ENCODE data around the gene TENM3.

Gene TENM3

DNA sequence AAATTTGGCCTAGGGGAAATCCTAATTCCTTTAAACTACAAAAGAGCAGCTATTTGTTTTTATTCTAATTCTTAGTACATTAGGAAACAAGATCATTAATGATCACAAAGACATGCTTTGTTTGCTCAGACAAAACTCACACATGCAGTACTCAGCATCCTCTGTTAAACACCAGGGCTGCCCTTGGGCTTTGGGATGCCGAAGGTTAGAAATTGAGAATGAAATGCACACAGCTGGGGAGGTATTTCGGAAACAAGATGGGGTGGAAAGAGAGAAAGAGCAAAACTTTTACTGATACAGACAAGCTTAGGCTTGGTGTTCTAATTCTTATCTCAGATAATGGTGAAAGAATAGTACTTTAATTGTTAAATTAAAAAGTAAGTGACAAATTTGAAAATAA lies 451.3 kb downstream of the TENM3 start:
- DNase-seq (ENCODE audit: low spot score): no peak

DNA sequence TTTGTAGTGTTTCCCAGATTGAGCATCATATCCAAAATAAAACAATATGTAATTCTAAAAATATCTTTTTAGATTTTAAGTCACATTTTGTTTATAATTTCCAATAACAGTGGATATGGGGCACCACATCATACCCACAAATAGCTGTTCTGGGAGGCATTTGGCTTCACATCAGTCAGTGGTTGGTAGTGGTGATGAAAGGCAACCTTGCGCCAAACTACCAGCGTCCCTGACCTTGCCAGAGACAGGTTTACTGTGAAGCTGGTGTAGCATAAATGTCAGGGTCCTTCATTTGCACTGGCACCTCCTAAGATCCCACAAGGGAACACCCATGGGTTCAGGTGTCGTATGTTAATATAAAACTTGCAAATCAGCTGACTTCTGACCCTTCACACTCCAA lies 451.8 kb downstream of the TENM3 start:
- no peak for DNase-seq (ENCODE audit: low spot score)

DNA sequence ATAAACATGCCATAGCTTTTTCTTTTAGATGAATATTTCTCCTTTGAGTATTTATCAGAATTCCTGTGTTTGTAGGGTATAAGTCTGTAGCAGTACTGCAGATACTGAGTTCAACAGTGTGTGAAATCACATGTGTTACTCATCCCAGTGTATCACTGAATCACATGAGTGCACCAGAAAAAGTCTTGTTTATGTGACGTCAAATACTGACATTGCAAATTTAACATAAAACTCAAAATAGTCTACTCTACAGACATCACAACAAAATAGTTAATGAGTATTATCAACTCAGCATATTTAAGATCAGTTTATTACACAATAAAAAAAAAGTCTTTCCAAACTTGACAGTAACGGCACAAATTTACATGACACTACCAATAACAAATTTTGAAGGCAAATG lies 452.6 kb downstream of the TENM3 start:
- DNase-seq (ENCODE audit: low spot score): no peak

DNA sequence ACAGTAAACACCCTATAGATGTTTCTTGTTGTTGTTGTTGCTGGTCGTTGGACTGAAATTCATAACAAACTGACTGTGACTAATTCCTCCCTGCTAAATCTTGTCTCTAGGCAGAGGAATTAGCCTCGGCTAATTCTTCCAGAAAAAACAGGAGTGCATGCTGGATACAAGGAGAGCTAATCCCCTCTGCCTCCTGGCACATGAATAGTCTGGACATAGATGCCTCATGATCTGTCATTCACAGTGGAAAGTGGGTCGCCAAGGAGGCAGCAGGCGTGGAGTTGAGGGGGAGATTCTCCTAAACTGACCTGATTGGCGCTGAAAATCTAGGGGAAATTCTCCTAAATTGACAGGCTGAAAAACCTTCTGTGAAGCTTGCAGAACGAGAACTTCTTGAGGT lies 453.9 kb downstream of the TENM3 start:
- DNase-seq (ENCODE audit: low spot score): no peak

DNA sequence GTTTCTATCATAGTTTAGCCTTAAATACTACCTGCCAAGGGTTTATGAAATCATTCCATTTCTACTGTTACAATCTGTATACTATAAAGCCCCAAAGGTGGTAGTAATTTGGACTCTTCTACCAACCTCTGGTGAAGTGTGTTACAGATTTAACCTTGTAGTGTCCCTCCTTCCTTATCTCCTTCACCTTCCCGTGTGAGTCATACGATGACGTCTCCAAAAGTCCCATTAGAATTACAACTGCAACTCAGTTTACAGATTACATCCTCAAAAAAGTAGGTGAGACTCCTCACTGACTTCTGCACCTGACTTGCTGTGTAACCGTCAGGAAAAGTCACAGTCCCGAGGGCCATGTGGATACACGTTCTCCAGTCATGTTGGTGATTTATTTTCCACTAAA lies 455.0 kb downstream of the TENM3 start:
- DNase-seq (ENCODE audit: low spot score): no peak

DNA sequence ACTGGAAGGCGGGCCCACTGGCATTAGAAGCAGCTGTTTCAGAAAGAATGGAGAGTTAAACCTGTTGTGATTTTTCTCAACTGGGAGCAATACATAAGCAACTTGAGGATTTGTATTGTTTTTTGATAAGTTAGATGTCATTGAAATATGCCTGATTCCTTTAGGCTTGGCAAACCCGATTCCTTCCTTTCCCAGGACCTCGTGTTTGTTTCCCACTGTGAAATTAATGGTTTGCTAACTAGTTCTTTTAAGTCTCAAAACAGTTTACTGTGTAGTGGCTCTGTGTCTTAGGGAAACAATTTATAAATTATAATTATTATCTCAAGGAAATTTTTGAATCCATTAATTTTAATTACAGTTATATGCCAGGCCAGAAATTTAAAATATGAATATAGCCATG lies 456.0 kb downstream of the TENM3 start:
- no peak for DNase-seq (ENCODE audit: low spot score)

DNA sequence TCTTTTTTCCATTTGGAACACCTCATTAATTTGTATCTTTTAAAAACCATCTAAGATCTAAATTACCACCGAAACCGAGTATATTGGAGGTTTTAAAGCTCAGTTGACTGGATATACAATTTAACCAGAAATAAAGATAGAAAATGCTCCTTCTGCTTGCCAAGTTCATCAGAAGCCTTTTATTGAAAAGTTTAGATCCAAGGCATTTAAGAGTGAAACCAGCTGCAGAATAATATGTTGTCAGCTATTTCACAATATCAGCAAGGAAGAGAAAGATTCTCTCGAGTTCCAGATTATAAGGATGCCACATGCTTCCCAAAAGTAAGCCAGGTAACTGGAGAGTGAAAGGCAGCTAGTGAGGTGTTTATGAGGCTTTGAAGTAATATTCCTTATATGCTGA lies 456.6 kb downstream of the TENM3 start:
- no peak for DNase-seq (ENCODE audit: low spot score)

DNA sequence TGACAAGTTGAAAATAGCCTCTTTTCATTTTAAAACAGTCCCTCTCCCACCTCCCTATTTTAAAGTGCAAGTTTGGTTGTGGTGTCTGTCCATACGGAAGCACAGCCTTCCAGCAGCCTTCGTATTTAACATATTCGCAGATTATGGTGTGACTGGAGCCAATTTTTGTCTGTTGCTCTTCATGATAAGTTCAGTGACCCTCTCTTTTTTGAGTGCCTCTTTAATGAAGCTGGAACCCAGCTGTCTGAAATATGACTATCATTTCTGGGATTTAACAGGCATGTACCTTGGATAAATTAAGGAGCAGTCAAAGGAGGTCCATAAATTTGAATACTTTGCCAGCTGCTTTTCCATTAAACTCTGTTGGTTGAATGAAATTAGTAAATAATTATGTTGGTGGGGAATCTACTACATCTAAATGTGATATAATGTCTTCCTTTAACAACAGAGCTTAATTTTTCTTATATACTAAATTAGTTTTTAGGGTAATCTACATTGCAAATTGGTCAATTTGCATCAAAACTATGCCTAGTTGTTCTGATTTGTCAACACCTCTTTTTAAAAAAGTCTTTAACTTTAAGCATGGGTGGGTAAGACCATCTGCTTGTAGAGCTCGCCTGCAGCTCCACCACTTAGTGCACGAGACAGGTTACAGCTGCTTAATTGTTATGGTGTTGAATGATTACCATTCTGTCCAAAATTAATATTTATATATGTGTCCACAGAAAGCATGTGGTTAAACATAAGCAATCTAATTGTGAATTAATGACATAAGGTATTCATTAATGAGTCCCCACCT lies 457.4 kb downstream of the TENM3 start:
- no peak for DNase-seq (ENCODE audit: low spot score)

DNA sequence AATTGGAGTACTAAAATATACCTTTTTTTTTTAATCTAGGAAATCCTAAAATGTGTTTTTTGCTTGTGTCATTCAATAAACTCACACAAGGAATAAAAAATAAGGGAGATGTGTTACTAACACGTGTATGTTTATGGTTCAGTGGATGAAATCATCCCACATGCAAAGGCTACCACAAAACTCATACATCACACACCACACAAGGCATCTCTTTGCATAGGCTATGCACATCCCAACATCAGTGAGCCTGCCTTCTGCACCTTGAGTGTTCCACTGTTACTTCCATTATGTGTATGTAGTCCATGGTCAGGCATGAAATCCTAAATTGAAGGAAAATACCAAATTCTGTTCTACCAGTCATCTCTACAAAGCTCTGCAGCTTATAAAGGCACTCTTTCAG lies 460.9 kb downstream of the TENM3 start:
- no peak for DNase-seq (ENCODE audit: low spot score)

DNA sequence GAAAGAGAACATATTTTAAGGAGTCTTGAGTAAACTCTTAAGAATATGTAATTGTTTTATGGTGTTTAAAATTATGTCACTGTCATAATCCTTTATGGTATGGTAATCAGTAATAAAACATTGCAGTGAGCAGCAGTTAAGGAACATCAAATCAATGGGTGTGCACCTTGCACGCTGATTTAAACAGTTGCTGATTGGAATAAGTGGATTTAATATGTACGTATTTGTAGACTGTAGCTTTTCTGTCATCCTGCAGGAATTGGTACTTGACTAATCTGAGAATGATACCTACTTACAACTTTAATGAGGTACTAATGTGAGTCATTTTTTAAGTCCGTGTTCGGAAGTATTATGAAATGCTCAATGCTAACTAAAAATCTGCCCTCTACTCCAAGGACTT lies 461.7 kb downstream of the TENM3 start:
- no peak for DNase-seq (ENCODE audit: low spot score)

DNA sequence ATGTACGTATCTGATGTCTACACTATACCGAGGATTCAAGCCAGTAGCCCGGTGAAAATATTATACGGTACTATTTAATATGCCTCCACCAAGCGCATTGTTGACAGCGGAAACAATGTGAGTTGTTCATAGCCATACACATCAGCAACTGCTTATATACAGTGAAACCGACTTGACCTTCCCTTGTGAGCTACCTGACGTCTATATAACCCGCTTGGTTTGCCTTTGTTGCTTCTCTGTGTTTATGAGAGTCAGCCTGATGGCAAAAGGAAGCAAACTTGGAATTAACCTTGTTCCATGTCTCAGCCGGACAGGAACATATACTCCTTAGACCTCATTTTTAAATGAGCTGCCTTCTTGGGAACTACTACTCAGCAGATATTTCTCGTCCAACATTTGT lies 462.2 kb downstream of the TENM3 start:
- DNase-seq (ENCODE audit: low spot score): no peak

DNA sequence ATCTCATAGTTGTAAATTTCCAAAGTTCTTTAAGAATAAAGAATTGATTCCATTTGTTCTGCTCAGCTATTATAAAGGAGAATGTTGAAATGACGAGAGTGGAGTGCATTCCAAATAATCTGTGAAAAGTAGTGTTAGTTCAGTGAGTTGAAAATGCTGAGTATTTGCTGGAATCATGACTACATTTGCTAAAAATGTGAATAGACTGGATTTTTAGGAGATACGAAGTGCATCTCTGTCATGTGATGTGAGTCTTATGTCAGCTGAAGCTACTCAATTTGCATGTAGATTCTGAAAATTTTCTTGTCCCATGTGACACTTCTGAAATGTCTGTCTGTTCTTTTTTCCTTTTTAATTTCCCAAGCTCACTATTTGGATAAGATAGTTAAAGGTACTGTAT lies 468.0 kb downstream of the TENM3 start:
- no peak for DNase-seq (ENCODE audit: low spot score)

DNA sequence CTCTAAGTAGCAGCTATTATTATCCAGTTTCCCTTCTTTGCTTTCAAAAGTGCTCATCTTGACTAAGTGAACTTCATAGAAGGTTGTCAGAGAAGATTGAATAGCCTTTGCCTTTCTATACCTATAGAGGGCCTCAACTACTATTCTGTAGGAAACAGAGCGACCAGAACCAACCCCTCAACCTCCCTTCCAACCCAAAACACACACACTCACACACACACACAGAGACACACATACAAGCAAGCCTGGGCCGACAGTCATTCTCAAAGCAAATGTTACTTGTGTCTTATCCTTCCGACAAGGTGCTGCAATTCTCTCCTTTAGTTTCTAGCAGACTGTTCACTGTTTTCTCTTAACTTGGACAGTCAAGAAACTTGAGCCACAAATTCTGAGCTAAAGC lies 472.3 kb downstream of the TENM3 start:
- no peak for DNase-seq (ENCODE audit: low spot score)

DNA sequence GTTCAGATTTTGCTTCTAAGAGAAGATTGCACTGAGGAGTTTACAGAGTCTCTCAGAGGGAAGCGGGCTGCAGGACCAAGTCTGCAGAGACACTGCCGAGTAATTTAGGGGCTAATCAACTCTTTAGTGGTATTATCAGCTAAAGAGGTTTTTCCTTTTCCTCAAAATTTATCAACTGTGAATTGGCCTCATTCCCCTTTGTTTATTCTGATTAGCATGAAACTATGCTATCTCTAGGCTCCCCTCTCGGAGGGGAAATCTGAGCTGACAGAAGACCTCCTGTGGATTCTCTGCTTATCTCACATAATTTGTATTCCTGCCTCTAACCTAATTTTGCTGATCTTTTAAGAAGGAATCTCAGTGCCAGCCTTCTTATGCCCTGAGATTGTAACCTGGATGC lies 473.0 kb downstream of the TENM3 start:
- DNase-seq (ENCODE audit: low spot score): no peak

DNA sequence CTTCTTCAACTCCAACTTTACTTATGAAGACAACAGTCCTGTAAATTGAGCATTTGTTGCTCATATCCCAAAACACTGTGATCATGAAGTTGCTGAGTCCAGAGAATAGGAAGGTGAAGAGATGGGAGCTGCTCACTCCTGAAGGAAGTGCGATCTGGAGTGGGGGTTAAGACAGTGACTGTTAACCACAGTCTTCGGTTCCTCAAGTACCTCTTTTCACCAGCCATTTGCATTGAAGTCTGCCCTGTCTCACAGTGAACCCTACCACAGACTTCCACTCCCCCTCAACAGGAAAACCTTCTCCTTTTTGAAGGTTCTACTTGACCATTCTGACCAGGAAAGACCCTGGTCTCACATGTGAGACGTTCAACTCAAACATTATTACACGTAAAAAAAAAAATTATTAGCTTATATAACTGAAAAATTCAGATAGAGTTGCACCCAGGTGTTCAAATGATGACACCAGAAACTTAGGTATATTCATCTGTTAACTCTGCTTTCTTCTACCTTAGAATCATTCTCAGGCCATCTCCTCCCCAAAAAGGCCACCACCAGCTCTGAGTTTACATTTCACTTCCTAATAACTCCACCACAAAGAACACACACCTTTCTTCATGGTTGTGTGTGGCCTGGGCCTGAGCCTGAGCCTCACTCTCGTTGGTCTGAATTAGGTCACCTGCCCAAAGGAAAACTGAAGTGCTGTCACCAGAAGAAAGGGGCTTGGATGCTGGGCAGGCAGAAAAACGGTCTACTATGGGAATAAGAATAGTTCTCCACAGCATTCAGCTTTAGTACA lies 474.8 kb downstream of the TENM3 start:
- DNase-seq (ENCODE audit: low spot score): no peak

DNA sequence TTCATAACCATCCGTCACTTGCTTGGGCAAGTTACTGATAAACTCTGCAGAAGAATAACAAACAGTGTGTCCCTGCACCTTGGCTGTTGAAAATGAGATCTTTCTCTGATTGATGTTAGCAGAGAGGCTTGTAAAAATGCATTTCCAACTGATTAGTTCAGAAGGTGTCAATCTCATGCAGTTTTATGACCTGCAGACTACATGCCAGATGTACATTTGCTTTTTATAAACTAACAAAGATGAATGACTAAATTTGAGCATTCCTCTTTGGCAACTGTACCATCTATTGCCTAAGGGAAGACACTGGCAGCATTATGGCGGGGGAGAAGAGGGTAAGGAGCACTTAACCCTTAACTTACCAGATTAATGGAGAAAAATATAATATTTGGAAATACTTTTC lies 481.2 kb downstream of the TENM3 start:
- DNase-seq (ENCODE audit: low spot score): no peak

DNA sequence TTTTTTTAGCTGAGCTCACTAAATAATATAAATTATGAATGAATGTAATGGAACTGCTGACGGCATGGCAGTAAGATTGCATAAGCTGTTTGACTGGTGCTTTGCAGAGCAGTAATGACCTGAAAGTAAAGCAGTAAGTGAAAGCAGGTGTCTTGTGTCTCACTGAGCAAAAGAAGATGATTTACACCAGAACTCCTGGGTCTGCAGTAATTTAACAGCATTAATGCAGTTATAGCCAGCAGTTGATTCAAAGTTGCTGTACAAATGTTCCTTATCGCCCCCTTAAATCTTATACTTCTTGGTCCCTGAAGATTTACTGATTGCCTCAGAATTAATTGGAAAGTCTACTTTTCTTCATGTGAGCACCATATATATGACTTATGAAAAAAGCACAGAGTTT lies 486.3 kb downstream of the TENM3 start:
- no peak for DNase-seq (ENCODE audit: low spot score)

DNA sequence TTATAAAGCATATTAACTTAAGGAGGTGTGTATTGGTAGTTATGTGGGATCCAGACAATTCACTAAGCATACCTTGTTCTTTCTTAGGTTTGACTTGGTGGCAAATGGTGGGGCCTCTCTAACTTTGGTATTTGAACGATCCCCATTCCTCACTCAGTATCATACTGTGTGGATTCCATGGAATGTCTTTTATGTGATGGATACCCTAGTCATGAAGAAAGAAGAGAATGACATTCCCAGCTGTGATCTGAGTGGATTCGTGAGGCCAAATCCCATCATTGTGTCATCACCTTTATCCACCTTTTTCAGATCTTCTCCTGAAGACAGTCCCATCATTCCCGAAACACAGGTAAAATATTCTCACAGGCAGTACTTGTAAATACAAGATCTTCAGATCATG lies 487.6 kb downstream of the TENM3 start:
- no peak for DNase-seq (ENCODE audit: low spot score)

DNA sequence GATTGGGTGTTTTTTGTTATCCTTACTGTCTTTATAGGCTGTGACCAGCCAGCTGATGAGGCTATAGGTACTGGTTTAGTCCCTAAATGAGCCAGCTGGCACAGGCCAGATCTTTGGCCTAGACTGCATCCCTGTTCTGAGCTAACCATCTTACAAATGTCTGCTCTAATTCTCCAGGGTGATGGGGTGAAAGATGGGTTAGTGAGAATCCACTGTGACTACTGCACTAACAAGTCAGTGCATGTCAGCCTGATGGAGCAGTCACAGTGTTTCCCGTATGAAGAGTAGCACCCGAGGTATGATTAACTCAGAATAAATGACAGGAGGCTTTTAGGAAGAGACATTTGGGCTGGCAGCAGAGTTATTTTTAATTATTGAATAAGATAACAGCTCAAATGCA lies 493.0 kb downstream of the TENM3 start:
- no peak for DNase-seq (ENCODE audit: low spot score)

DNA sequence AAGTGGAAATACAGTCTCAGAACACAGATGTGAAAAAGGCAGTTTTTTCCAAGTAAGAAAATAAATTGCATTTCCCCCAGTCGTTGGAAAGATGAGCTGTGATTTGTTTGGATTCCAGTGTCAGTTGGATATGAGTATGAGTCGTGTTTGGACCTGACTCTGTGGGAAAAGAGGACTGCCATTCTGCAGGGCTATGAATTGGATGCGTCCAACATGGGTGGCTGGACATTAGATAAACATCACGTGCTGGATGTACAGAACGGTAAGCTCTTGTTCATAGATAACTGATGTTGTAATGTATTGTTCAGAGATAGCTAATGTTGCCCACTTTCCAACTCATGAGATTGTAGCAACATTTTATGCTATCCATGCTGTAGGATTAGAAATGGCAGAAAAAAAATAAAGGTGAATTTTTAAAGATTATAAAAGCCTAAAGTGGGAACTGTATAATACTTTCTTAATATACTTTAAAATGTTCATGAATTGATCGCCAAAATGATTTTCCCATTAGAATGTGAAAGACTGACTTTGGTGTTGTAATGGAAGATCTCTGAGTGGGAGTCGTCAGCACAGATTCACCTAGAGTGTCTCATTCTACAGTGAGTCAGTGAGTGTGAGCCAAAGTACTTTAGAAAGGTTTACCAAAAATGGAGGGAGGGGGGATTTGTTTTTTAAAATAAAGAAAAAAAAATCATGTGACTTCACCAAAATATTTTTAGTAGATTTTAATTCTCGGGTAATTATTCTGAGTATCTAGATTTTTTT lies 495.3 kb downstream of the TENM3 start:
- no peak for DNase-seq (ENCODE audit: low spot score)

DNA sequence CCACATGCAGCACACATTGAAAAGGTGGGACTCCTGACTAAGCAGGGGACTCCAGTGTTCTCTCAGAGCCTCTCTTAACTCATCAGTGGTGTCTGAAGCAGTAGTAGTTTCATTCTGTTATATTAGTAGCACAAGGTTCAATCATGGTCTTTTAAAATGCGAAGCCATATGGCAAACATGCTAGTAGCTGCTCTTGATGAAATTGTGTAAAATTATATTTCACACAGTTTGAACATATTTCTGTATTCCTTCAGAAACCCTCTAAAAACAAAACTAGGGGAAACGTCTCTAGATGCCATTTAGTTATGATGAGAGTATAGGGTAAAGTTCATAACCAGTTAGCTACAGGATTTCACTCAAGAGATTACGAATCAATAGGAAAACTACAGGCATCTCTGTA lies 497.1 kb downstream of the TENM3 start:
- no peak for DNase-seq (ENCODE audit: low spot score)

DNA sequence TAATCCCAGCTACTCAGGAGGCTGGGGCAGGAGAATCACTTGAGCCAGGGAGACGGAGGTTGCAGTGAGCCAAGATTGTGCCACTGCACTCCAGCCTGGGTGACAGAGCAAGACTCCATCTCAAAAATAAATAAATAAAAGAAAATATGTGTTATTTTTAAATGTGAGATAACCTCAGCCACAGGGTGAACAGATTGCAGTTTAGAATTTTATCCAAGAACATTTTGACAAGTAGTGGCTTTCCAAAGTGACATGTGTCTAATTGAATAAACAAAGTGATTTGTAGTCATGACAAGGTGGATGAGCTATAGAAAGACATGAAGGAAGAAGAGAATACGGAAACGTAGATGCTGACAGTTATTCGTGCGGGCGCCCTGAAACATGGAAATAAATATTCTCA lies 497.9 kb downstream of the TENM3 start:
- no peak for DNase-seq (ENCODE audit: low spot score)

DNA sequence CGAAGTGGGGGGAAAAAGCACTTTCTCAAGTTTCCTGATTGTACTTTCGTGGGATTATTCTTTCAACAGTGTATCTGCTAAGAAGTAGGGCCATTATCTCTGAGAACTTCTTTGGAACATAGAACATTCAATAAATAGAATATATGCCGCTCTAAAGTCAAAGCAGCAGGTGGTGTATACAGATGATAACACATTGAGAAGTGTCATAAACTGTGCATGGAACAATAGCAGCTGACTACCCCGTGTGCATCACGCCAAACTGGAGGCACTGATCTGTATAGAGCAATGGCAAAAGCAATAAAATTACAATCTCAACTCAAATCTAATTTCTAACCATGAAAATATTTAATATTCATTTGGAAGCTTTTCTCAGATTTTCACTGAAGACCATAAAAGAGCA lies 498.7 kb downstream of the TENM3 start:
- DNase-seq (ENCODE audit: low spot score): no peak
